Calu3 (cell line): ENCODE measurements around the gene NLRP9. TPM values are rescaled to one million over a fixed set of nuclear protein-coding genes. Genes with fewer than 3 reads are reported as not detected.

Source experiments
- BruUV-seq: library from RNA; stranded (reverse); fragments of 400-500 nt; replicated peaks from 2 replicates; lab custom pipeline; 2021; lab: Mats Ljungman, UMichigan
- CTCF ChIA-PET: fragments of 300-600 bp; sonication (Branson Sonifier 250); formaldehyde crosslinking; loops from one replicate; lab custom pipeline; 2022; ENCODE audit warnings: antibody characterized with exemption; lab: Charles Lee
- DNase-seq: peaks from one replicate; pipeline ENCODE4 v3.0.0; 2022
- H3K27ac Mint-ChIP-seq: one replicate; pipeline ENCODE4 v1.8.0; 2022; ENCODE audit warnings: mixed read lengths; ENCODE audit not compliant: unreplicated experiment
- H3K27me3 Mint-ChIP-seq: one replicate; pipeline ENCODE4 v1.8.0; 2022; ENCODE audit warnings: mixed read lengths; ENCODE audit not compliant: unreplicated experiment
- H3K36me3 Mint-ChIP-seq: one replicate; pipeline ENCODE4 v1.8.0; 2022; ENCODE audit warnings: mild to moderate bottlenecking, moderate library complexity, mixed read lengths; ENCODE audit not compliant: insufficient read depth, unreplicated experiment
- H3K4me1 Mint-ChIP-seq: one replicate; pipeline ENCODE4 v1.8.0; 2022; ENCODE audit warnings: mild to moderate bottlenecking, low read depth, mixed read lengths; ENCODE audit not compliant: unreplicated experiment
- H3K4me3 Mint-ChIP-seq: one replicate; pipeline ENCODE4 v1.8.0; 2022; ENCODE audit warnings: mild to moderate bottlenecking, low read depth, moderate library complexity, mixed read lengths; ENCODE audit not compliant: unreplicated experiment
- H3K9me3 Mint-ChIP-seq: one replicate; pipeline ENCODE4 v1.8.0; 2022; ENCODE audit warnings: low read depth, mixed read lengths; ENCODE audit not compliant: unreplicated experiment
- CTCF ChIP-seq: fragments of 200-600 bp; IDR thresholded peaks from one replicate; pipeline ENCODE4 v1.8.0; 2022; ENCODE audit warnings: antibody characterized with exemption; ENCODE audit not compliant: unreplicated experiment
- intact Hi-C: fragments of 100-400 bp; cut with micrococcal nuclease; formaldehyde crosslinking; loops from one replicate; pipeline ENCODE4 v1.10.0; 2022; ENCODE audit not compliant: unreplicated experiment
- total RNA-seq: library from RNA; stranded (reverse); gene quantifications from 2 replicates; pipeline ENCODE4 v1.2.3, GENCODE V29; 2022

Gene NLRP9
- total RNA-seq, 1 experiment from 2014 or later: not detected

- peaks cover 57% of the 10 kb centered on the region for H3K4me1 Mint-ChIP-seq
- CTCF ChIA-PET: interaction anchor here (1.0 kb wide), 1 partner anchor 22 kb away, joined by 3 read pairs; the partner anchor contains the start of gene U2AF2
- TSS peak; percentile 62 for BruUV-seq
- intact Hi-C loops: no loop called here
- no peak for TF ChIP-seq CTCF
- no peaks in the 10 kb centered on the region for H3K27me3 Mint-ChIP-seq
- H3K36me3 Mint-ChIP-seq: peaks cover 86% of the 10 kb centered on the region
- DNase-seq: no peak
- H3K9me3 Mint-ChIP-seq: no peaks in the 10 kb centered on the region
- H3K4me3 Mint-ChIP-seq: peak overlapping the region; percentile 97
- peak overlapping the region; percentile 22 for H3K27ac Mint-ChIP-seq
Measured at GRCh38 chr19:55676383-55676782, 61.8 kb downstream of the NLRP9 start.

- peak overlapping the region; percentile 97 for H3K4me3 Mint-ChIP-seq
- no TSS peak for BruUV-seq
- CTCF ChIA-PET: interaction anchor here (1.0 kb wide), 1 partner anchor 21 kb away, joined by 3 read pairs; the partner anchor contains the start of gene U2AF2
- TF ChIP-seq CTCF: no peak
- no peak for DNase-seq
- H3K9me3 Mint-ChIP-seq: no peaks in the 10 kb centered on the region
- peaks cover 60% of the 10 kb centered on the region for H3K4me1 Mint-ChIP-seq
- H3K36me3 Mint-ChIP-seq: peaks cover 86% of the 10 kb centered on the region
- intact Hi-C loops: no loop called here
- H3K27ac Mint-ChIP-seq: peak overlapping the region; percentile 99
- H3K27me3 Mint-ChIP-seq: no peaks in the 10 kb centered on the region
Measured at GRCh38 chr19:55675661-55676354, 62.4 kb downstream of the NLRP9 start.

GRCh38 chr19:55674841-55675660, 63.2 kb downstream of the NLRP9 start, which contains the start of gene EPN1:
Gene EPN1 (plus strand): TSS chr19:55675226. CDS start chr19:55678628, 3,402 bp downstream.
- no TSS peak for BruUV-seq
- H3K9me3 Mint-ChIP-seq: no peaks in the 10 kb centered on the region
- DNase-seq: peak; percentile 98
- H3K4me1 Mint-ChIP-seq: peaks cover 64% of the 10 kb centered on the region
- H3K4me3 Mint-ChIP-seq: peak within 1 kb of the TSS; percentile 97
- CTCF ChIA-PET: no interaction called here
- peak within 1 kb of the TSS; percentile 99 for H3K27ac Mint-ChIP-seq
- peaks cover 86% of the 10 kb centered on the region for H3K36me3 Mint-ChIP-seq
- H3K27me3 Mint-ChIP-seq: no peaks in the 10 kb centered on the region
- intact Hi-C loops: no loop called here
- TF ChIP-seq CTCF: no peak

- TSS peak; percentile 61 for BruUV-seq
- DNase-seq: no peak
- H3K4me3 Mint-ChIP-seq: peak overlapping the region; percentile 97
- H3K36me3 Mint-ChIP-seq: peaks cover 86% of the 10 kb centered on the region
- peaks cover 60% of the 10 kb centered on the region for H3K4me1 Mint-ChIP-seq
- CTCF ChIA-PET: no interaction called here
- no peaks in the 10 kb centered on the region for H3K27me3 Mint-ChIP-seq
- no peaks in the 10 kb centered on the region for H3K9me3 Mint-ChIP-seq
- no peak for TF ChIP-seq CTCF
- H3K27ac Mint-ChIP-seq: peak overlapping the region; percentile 65
- intact Hi-C loops: no loop called here
Measured at GRCh38 chr19:55674459-55674840, 63.8 kb downstream of the NLRP9 start.
